ENCODE data around the gene CRAT.

Gene CRAT

GRCh38 chr9:129109952-129110739 lies 447 bp downstream of the CRAT start:
- DNase-seq (ENCODE audit: low spot score): no peak

- DNase-seq (ENCODE audit: low spot score): peak; percentile 45
Measured at GRCh38 chr9:129109537-129109903, 1.1 kb downstream of the CRAT start.

GRCh38 chr9:129108805-129109536 lies 1.6 kb downstream of the CRAT start:
- DNase-seq (ENCODE audit: low spot score): no peak

GRCh38 chr9:129108083-129108804 lies 2.3 kb downstream of the CRAT start:
- no peak for DNase-seq (ENCODE audit: low spot score)

- DNase-seq (ENCODE audit: low spot score): no peak
Measured at GRCh38 chr9:129107651-129108050, 2.9 kb downstream of the CRAT start.

- no peak for DNase-seq (ENCODE audit: low spot score)
Measured at GRCh38 chr9:129105857-129106694, 4.5 kb downstream of the CRAT start.

DNA sequence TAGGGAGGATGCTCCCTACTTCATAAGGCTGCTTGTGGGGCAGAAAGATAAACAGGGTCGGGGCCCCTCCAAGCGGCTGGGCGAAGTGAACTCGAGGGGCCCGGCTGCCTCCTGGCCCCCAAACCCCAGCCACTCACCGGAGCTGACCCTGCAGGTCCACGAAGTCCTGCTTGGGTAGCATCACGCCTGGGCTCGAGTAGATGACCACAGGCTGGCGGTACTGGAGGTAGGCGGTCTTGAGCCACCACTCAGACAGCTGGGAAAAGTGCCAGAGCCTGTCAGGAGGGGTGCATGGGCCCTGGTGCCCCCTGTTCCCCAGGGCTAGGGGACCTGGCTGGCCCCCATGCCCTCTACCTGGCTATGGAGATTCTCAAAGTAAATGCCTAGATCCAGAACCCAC lies 6.5 kb downstream of the CRAT start:
- DNase-seq (ENCODE audit: low spot score): no peak

DNA sequence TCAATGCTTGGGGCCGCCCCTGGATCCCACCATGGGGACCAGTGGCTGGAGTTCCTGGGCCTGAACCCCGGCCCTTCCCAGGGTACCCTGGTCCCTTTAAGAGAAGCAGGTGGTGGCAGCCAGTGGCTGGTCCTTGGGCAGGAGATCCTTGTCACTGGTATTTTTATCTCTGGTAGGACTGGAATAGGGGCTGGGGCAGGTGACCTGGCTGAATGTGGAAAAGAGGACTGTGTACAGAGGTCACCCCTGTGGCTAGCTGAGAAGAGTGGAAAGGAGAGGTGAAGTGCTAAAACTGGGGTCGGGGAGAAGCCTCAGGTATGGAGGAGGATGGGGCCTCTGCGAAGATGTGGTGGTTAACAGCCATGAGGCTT lies 7.0 kb downstream of the CRAT start:
- no peak for DNase-seq (ENCODE audit: low spot score)

DNA sequence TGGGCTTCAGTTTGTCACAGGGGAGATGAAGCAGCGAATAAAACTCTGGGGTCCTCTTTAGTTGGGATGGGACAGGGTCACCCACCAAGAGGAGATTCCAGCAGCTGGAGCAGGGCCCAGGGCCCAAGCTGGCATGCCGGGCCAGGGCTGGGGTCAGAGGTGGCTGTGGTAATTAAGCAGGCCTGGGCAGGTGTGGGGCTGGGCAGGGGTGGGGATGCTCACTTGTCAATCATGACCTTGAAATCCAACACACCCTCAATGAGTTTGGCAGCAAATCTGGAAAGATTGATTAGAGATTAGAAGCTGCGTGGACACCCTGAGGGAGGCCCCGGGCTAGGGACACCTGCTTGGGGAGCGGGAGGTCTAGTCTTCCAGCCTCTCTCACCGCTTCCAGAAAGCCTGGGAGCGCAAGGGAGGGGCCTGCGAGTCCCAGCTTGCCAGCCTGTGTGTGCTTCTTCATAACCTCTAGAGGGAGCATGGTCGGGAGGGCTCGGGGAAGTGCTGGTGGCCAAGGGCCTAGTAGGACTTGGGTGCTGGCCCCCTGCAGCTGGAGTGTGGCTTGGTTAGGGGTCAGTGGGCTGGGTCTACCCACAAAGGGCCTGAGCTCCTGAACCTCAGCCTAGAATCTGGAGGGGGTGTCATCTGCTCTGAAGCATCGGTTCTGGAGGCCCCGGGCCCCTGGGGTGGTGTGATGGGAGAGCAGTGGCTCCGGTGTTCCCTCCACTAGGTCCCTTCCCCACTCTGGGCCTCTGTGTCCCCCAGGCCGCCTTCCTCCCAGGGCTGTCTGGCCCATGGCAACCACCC lies 7.6 kb downstream of the CRAT start:
- DNase-seq (ENCODE audit: low spot score): peak; percentile 65

GRCh38 chr9:129102095-129102525 lies 8.5 kb downstream of the CRAT start:
- no peak for DNase-seq (ENCODE audit: low spot score)

- DNase-seq (ENCODE audit: low spot score): no peak
Measured at GRCh38 chr9:129101279-129101678, 9.3 kb downstream of the CRAT start.

DNA sequence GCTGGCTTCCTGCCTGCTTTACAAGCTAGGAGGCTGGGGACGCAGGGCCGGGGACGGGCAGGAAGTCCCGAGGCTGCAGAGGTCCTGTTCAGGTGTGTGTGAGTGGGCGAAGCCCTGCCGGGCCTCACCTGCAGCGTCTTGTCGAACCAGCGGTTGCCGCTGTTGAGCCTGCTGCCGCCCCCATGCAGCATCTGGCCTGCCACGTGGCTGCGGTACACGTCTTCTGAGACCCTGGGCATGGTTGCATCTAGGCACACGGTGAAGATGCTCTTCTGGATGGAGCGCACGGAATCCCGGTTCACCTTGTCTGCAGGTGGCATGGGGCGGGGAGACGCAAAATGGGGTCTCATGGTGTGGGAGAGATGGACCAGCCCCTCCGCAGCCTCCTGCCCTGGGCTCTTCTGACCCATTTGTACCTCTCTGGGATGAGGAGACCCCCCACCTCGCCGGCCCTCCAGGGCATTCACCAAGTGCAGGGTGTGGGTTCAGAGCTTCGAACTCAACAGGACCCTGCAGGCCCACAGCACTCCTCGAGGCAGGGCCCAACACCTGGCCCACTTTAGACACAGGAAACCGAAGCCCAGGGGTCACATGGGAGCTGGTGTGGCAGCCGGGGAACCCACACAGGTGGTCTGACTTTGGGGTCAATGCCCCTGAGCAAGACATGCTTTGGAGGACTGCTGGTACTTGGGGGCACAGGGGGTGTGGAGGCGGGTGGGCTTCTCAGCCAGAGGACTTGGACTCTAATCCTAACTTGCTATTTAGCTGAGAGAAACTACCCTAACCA lies 10.0 kb downstream of the CRAT start:
- no peak for DNase-seq (ENCODE audit: low spot score)

GRCh38 chr9:129098328-129098727 lies 12.3 kb downstream of the CRAT start:
- no peak for DNase-seq (ENCODE audit: low spot score)

DNA sequence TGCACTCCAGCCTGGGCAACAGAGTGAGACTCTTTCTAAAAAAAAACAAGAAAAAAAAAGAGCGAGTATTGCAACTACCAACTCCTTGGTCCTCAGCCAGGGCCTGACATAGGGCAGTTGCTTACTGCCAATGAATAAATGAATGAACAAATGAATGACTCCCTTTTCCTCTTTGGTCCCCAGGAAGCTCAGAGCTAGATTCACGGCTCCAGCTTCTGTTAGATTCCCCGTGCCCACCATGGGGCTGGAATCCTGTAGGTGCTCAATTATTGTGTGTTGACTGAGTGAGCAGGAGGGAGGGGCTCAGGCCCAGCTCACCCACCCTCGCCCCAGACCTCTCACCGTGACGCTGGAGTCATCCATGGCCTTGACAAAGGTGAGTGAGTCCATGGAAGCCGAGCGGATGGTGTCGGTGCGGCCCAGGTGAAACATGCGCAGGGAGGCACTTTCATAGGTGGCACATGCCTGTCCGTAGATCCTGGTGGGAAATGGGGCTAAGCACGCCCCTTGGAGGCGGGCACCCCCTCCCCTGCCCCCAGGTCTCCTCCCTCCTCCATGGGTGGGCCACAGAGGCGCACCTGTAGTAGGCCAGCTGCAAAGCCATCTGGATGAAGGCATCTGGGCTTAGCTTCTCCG lies 12.8 kb downstream of the CRAT start:
- no peak for DNase-seq (ENCODE audit: low spot score)

- DNase-seq (ENCODE audit: low spot score): no peak
Measured at GRCh38 chr9:129095908-129096307, 14.7 kb downstream of the CRAT start.

DNA sequence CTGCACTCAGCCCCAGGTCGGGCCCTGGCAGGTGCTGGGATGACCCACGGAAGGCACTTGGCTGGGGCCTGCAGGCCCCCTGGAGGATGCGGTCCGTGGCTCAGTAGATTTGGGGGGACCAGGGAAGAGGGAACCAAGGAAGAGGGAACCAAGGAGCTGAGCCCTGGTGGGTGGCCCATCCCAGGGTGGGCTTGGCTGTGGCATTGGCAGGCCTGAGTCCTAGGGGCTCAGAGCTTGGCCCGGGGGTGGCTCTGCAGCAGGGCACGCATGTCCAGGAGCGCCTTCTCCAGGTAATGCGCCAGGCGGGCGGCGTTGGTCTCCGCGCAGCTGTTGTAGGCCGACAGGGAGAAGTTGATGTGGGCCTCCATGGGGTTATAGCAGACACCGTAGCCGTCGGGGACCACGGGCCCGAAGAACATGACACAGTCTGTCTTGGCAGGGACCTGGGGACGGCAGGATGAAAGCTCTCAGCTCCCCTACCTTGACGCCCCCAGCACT lies 15.4 kb downstream of the CRAT start:
- DNase-seq (ENCODE audit: low spot score): no peak

DNA sequence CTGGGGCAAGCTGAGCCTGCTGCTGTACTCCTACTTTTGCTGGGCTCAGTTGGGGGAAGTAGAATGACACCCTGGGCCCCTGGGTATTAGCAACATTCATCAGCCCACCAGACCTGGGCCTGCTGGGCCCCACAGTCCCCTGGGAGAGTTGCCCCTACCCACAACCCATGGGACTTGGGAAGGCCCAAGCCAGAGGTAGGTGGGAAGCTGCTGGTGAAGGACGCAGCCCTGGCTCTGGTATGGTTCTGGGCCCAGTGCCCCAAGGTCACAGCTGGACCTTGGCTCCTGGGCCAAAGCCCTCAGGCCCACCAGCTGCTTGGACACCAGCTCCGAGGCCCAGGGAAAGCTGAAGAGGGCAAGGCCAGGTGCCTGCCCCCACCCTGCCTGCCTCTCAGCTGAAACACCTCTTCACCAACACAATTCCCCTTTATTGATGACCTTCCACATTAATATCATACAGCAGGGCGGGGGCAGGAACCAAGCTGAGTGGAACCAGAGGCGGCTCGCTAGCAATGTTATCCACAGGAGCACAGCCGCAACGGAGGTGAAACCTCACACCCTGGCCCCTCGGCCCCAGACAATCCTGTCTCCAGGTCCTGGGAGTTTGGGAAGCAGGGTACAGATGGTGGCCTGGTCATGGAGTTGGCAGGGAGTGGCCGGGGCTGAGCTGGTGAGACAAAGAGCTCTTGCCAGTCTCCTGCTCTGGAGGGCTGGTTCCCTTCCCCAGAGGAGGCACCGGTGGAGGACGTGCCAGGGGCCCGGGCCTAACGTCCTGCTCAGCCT lies 16.0 kb downstream of the CRAT start:
- no peak for DNase-seq (ENCODE audit: low spot score)

DNA sequence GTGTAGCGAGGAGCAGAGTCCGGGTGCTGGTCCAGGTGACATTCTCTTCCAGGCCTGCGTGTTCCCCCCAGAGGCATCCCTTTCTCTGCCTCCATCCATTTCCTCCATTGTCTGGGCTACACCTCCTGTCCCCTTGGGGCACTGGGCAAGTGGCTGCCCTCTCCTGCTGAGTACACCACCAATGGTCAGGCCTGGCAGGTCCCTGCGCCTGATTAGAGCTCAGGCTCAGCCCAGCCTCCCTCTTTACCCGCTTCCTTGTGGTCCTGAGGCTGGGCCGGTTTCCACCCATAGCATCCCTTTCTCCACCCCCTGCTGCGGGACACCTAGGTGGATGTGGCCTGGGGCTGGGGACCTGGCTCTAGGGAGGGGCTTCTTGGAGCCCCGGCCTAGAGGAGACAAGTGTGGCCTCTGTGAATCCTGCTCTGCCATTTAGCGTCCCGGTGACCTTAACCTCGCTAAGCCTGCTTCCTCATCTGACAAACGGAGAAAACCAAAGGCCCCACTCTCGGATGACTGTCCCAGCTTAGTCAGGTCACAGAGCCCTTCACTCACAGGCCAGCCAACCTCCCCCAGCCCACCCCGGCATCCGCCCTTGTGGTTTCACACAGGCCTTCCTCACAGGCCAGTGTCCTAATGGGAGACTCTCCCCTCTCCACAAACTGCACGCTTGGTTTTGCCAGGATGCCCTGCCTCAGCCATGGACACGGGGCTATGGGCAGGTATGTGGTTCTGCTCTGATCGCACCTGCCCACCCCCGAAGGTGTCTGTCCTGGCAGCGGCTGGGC lies 16.8 kb downstream of the CRAT start:
- DNase-seq (ENCODE audit: low spot score): no peak

Data from hematopoietic multipotent progenitor cell treated with erythropoietin and hydrocortisone succinate and interleukin-3 and kit ligand, for 15 days (in vitro differentiated cells).